Prostate gland (tissue), 2 donors: ENCODE measurements around the gene CTNND2. TPM values are rescaled to one million over a fixed set of nuclear protein-coding genes. Genes with fewer than 3 reads are reported as not detected.

Experiments
- DNase-seq: peaks from one replicate; pipeline ENCODE4 v3.0.0-alpha.2; 2019; ENCODE audit warnings: low spot score
- H3K27ac ChIP-seq, 2 donors: fragments of 200-600 bp; sonication (generic); 2 replicates each; pipeline ENCODE4 v1.5.1; 2017 to 2019
- H3K27me3 ChIP-seq: fragments of 200-600 bp; sonication (generic); replicated peaks from 2 replicates; pipeline ENCODE4 v1.5.1; 2019; ENCODE audit not compliant: insufficient read depth
- H3K36me3 ChIP-seq, 2 donors: fragments of 200-600 bp; sonication (generic); 1 replicate in 1 of 2; 2 replicates in 1 of 2; pipeline versions ENCODE4 v1.5.1 to v1.8.1; 2017 to 2019
- H3K4me1 ChIP-seq: fragments of 200-600 bp; sonication (generic); replicated peaks from 2 replicates; pipeline ENCODE4 v1.5.1; 2019
- H3K4me3 ChIP-seq, 2 donors: fragments of 200-600 bp; sonication (generic); 2 replicates each; pipeline ENCODE4 v1.5.1; 2017 to 2019
- H3K9me3 ChIP-seq: fragments of 200-600 bp; sonication (generic); 2 replicates; pipeline ENCODE4 v1.5.1; 2017
- POLR2A ChIP-seq: fragments of 450-650 bp; IDR thresholded peaks from one replicate; pipeline ENCODE4 v1.6.1; 2016; ENCODE audit warnings: antibody characterized with exemption, mild to moderate bottlenecking
- POLR2AphosphoS5 ChIP-seq: sonication (generic); formaldehyde crosslinking; IDR thresholded peaks from one replicate; pipeline ENCODE4 v1.6.1; 2017; ENCODE audit warnings: antibody characterized with exemption
- WGBS: methylation state at CpG from one replicate; pipeline ENCODE4 v1.1.5; 2018; 5-methylcytosine and 5-hydroxymethylcytosine counted together
- intact Hi-C: fragments of 100-400 bp; cut with DNase I; formaldehyde crosslinking; loops from one replicate; pipeline ENCODE4 v1.14.2; 2022
- total RNA-seq, 2 donors: library from RNA; depleted of rRNA; stranded (reverse); fragments of >200 nt; gene quantifications; one replicate each; pipeline ENCODE4 v1.1.0, GENCODE V29; 2016
- TF ChIP-seq, protein P1 (sequence below), 4 experiments: fragments of 200-600 bp in 2 of 4; fragments of 450-650 bp in 2 of 4; sonication (generic) in 2 of 4; IDR thresholded peaks; 1 replicate in 3 of 4; 2 replicates in 1 of 4; pipeline ENCODE4 v1.5.1; 2016 to 2019; ENCODE audit warnings: antibody characterized with exemption in 4 of 4, mild to moderate bottlenecking in 2 of 4, moderate library complexity in 2 of 4

CTNND2 gene
- total RNA-seq, 2 donors from 2014 or later, result 5.5 to 11.2 TPM

DNA sequence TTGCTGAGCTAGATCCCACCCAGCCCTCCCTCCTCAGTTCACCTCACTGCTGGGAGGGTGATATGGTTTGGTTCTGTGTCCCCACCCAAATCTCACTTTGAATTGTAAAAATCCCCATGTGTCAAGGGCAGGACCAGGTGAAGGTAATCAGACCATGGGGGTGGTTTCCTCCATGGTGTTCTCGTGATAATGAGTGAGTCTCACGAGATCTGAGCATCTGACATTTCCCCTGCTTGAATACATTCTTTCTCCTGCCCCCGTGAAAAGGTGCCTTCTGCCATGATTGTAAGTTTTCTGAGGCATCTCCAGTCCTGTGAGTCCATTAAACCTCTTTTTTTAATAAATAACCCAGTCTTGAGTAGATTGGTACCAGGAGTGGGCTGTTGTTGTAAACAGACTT lies 673.4 kb downstream of the CTNND2 start:
- WGBS, result 94% methylated on average over 3 of the region's 3 CpGs
- no peaks in the 10 kb centered on the region for H3K27me3 ChIP-seq
- H3K4me3 ChIP-seq, result no peak overlapping the region
- intact Hi-C loops, result no loop called here
- no peaks in the 10 kb centered on the region for H3K9me3 ChIP-seq
- no peak for DNase-seq
- TF ChIP-seq POLR2AphosphoS5 (no peak), POLR2A (no peak)
- TF ChIP-seq, protein P1, sequence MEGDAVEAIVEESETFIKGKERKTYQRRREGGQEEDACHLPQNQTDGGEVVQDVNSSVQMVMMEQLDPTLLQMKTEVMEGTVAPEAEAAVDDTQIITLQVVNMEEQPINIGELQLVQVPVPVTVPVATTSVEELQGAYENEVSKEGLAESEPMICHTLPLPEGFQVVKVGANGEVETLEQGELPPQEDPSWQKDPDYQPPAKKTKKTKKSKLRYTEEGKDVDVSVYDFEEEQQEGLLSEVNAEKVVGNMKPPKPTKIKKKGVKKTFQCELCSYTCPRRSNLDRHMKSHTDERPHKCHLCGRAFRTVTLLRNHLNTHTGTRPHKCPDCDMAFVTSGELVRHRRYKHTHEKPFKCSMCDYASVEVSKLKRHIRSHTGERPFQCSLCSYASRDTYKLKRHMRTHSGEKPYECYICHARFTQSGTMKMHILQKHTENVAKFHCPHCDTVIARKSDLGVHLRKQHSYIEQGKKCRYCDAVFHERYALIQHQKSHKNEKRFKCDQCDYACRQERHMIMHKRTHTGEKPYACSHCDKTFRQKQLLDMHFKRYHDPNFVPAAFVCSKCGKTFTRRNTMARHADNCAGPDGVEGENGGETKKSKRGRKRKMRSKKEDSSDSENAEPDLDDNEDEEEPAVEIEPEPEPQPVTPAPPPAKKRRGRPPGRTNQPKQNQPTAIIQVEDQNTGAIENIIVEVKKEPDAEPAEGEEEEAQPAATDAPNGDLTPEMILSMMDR (IDR thresholded peaks at IDR 0.05), result no peak
- H3K4me1 ChIP-seq, result no peaks in the 10 kb centered on the region
- H3K27ac ChIP-seq, result no peak overlapping the region
- no peaks in the 10 kb centered on the region for H3K36me3 ChIP-seq

- WGBS, result 60% methylated on average over 3 of the region's 3 CpGs
- H3K27ac ChIP-seq, result no peak overlapping the region
- H3K27me3 ChIP-seq, result no peaks in the 10 kb centered on the region
- H3K36me3 ChIP-seq, result no peaks in the 10 kb centered on the region
- H3K4me3 ChIP-seq, result no peak overlapping the region
- H3K4me1 ChIP-seq, result no peaks in the 10 kb centered on the region
- DNase-seq, result no peak
- intact Hi-C loops, result no loop called here
- no peaks in the 10 kb centered on the region for H3K9me3 ChIP-seq
- TF ChIP-seq POLR2A (no peak), POLR2AphosphoS5 (no peak)
- TF ChIP-seq, protein P1 (IDR thresholded peaks at IDR 0.05), result no peak
Observed at GRCh38 chr5:11227064-11227463, 677.2 kb downstream of the CTNND2 start.

GRCh38 chr5:11224436-11225187 lies 679.6 kb downstream of the CTNND2 start:
- H3K9me3 ChIP-seq, result no peaks in the 10 kb centered on the region
- 85% methylated on average over 1 of the region's 1 CpG for WGBS
- no peaks in the 10 kb centered on the region for H3K36me3 ChIP-seq
- H3K27me3 ChIP-seq, result no peaks in the 10 kb centered on the region
- no peak overlapping the region for H3K27ac ChIP-seq
- intact Hi-C loops, result no loop called here
- no peak for DNase-seq
- no peak overlapping the region for H3K4me3 ChIP-seq
- no peaks in the 10 kb centered on the region for H3K4me1 ChIP-seq
- TF ChIP-seq POLR2A (no peak), POLR2AphosphoS5 (no peak)
- TF ChIP-seq, protein P1 (IDR thresholded peaks at IDR 0.05), result no peak

GRCh38 chr5:11222169-11222568 lies 682.1 kb downstream of the CTNND2 start:
- no peaks in the 10 kb centered on the region for H3K27me3 ChIP-seq
- DNase-seq, result no peak
- H3K36me3 ChIP-seq, result no peaks in the 10 kb centered on the region
- TF ChIP-seq POLR2AphosphoS5 (no peak), POLR2A (no peak)
- TF ChIP-seq, protein P1 (IDR thresholded peaks at IDR 0.05), result no peak
- no peak overlapping the region for H3K4me3 ChIP-seq
- intact Hi-C loops, result no loop called here
- H3K4me1 ChIP-seq, result no peaks in the 10 kb centered on the region
- H3K9me3 ChIP-seq, result no peaks in the 10 kb centered on the region
- 78% methylated on average over 5 of the region's 5 CpGs for WGBS
- H3K27ac ChIP-seq, result no peak overlapping the region
